ENCODE measurements around the gene FAM131B. TPM values are rescaled to one million over a fixed set of nuclear protein-coding genes. Genes with fewer than 3 reads are reported as not detected.

FAM131B gene
- total RNA-seq, 2 donors from 2014 or later = 1.9 to 3.6 TPM

- Mint-ChIP-seq H3K4me3 (no peak overlapping the region), H3K27me3 (ENCODE audit: insufficient read depth) (peaks cover 32% of the 10 kb centered on the region), H3K27ac (no peak overlapping the region), H3K36me3 (ENCODE audit: low read depth) (no peaks in the 10 kb centered on the region), H3K4me1 (peaks cover 3% of the 10 kb centered on the region), H3K9me3 (no peaks in the 10 kb centered on the region)
- 95 to 100% methylated on average over 5 to 13 of the region's 13 CpGs for WGBS, 2 experiments (ENCODE audit: insufficient coverage in 1 of 2, insufficient read length in 1 of 2)
- Histone ChIP-seq H3K9me3 (ENCODE audit: control insufficient read depth, low read length) (no peaks in the 10 kb centered on the region), H3K27me3 (ENCODE audit: control insufficient read depth, insufficient read depth, low read length, poor library complexity, severe bottlenecking) (peaks cover 23% of the 10 kb centered on the region), H3K4me1 (ENCODE audit: control insufficient read depth, insufficient read depth, low read length) (no peaks in the 10 kb centered on the region), H3K4me3 (ENCODE audit: low read length) (no peak overlapping the region), H3K36me3 (ENCODE audit: control insufficient read depth, insufficient read depth, low read length) (no peaks in the 10 kb centered on the region), H3K9ac (ENCODE audit: extremely low read depth, low read length, poor library complexity, severe bottlenecking) (no peak overlapping the region), H3K27ac (ENCODE audit: low read depth, low read length) (no peak overlapping the region)
- TF ChIP-seq CTCF (conservative IDR thresholded peaks at IDR 0.05) = no peak
- peak; percentile 29 for DNase-seq
Observed at GRCh38 chr7:143356414-143357050, 6.0 kb downstream of the FAM131B start.

- peak; percentile 36 for TF ChIP-seq CTCF (conservative IDR thresholded peaks at IDR 0.05)
- no peaks in the 10 kb centered on the region for H3K9me3 Mint-ChIP-seq
- Histone ChIP-seq H3K27ac (ENCODE audit: low read depth, low read length) (no peak overlapping the region), H3K4me3 (ENCODE audit: low read length) (no peak overlapping the region), H3K27me3 (ENCODE audit: control insufficient read depth, insufficient read depth, low read length, poor library complexity, severe bottlenecking) (peaks cover 15% of the 10 kb centered on the region), H3K9me3 (ENCODE audit: control insufficient read depth, low read length) (no peaks in the 10 kb centered on the region), H3K36me3 (ENCODE audit: control insufficient read depth, insufficient read depth, low read length) (no peaks in the 10 kb centered on the region), H3K9ac (ENCODE audit: extremely low read depth, low read length, poor library complexity, severe bottlenecking) (no peak overlapping the region), H3K4me1 (ENCODE audit: control insufficient read depth, insufficient read depth, low read length) (no peaks in the 10 kb centered on the region)
- H3K27ac Mint-ChIP-seq = no peak overlapping the region
- H3K4me3 Mint-ChIP-seq = no peak overlapping the region
- peak; percentile 59 for DNase-seq
- peaks cover 28% of the 10 kb centered on the region for H3K27me3 Mint-ChIP-seq (ENCODE audit: insufficient read depth)
- no peaks in the 10 kb centered on the region for H3K36me3 Mint-ChIP-seq (ENCODE audit: low read depth)
- H3K4me1 Mint-ChIP-seq = no peaks in the 10 kb centered on the region
- 87 to 96% methylated on average over 10 to 15 of the region's 16 CpGs for WGBS, 2 experiments (ENCODE audit: insufficient coverage in 1 of 2, insufficient read length in 1 of 2)
Observed at GRCh38 chr7:143355450-143356385, 6.8 kb downstream of the FAM131B start.

- Mint-ChIP-seq H3K4me1 (no peaks in the 10 kb centered on the region), H3K36me3 (ENCODE audit: low read depth) (no peaks in the 10 kb centered on the region), H3K27ac (no peak overlapping the region), H3K27me3 (ENCODE audit: insufficient read depth) (peaks cover 21% of the 10 kb centered on the region), H3K9me3 (no peaks in the 10 kb centered on the region), H3K4me3 (no peak overlapping the region)
- 87 to 93% methylated on average over 6 to 8 of the region's 8 CpGs for WGBS, 2 experiments (ENCODE audit: insufficient coverage in 1 of 2, insufficient read length in 1 of 2)
- H3K4me3 ChIP-seq (ENCODE audit: low read length) = no peak overlapping the region
- no peak overlapping the region for H3K9ac ChIP-seq (ENCODE audit: extremely low read depth, low read length, poor library complexity, severe bottlenecking)
- TF ChIP-seq CTCF (conservative IDR thresholded peaks at IDR 0.05) = no peak
- peaks cover 8% of the 10 kb centered on the region for H3K27me3 ChIP-seq (ENCODE audit: control insufficient read depth, insufficient read depth, low read length, poor library complexity, severe bottlenecking)
- DNase-seq = peak; percentile 42
- no peaks in the 10 kb centered on the region for H3K9me3 ChIP-seq (ENCODE audit: control insufficient read depth, low read length)
- H3K27ac ChIP-seq (ENCODE audit: low read depth, low read length) = no peak overlapping the region
- no peaks in the 10 kb centered on the region for H3K4me1 ChIP-seq (ENCODE audit: control insufficient read depth, insufficient read depth, low read length)
- H3K36me3 ChIP-seq (ENCODE audit: control insufficient read depth, insufficient read depth, low read length) = no peaks in the 10 kb centered on the region
Observed at GRCh38 chr7:143354965-143355364, 7.5 kb downstream of the FAM131B start.

All from endodermal cell (in vitro differentiated cells).